Hepatocyte (in vitro differentiated cells): ENCODE measurements around the gene CALCB.

Source experiments
- EZH2 ChIP-seq: fragments of 200-600 bp; sonication (generic); IDR thresholded peaks from 2 replicates; pipeline ENCODE4 v1.6.1; 2016; ENCODE audit warnings: antibody characterized with exemption, mild to moderate bottlenecking, borderline replicate concordance
- TF ChIP-seq, protein P1 (sequence below): fragments of 200-600 bp; sonication (generic); IDR thresholded peaks from 2 replicates; pipeline ENCODE4 v1.5.1; 2016; ENCODE audit warnings: antibody characterized with exemption, mild to moderate bottlenecking; ENCODE audit not compliant: poor library complexity

DNA sequence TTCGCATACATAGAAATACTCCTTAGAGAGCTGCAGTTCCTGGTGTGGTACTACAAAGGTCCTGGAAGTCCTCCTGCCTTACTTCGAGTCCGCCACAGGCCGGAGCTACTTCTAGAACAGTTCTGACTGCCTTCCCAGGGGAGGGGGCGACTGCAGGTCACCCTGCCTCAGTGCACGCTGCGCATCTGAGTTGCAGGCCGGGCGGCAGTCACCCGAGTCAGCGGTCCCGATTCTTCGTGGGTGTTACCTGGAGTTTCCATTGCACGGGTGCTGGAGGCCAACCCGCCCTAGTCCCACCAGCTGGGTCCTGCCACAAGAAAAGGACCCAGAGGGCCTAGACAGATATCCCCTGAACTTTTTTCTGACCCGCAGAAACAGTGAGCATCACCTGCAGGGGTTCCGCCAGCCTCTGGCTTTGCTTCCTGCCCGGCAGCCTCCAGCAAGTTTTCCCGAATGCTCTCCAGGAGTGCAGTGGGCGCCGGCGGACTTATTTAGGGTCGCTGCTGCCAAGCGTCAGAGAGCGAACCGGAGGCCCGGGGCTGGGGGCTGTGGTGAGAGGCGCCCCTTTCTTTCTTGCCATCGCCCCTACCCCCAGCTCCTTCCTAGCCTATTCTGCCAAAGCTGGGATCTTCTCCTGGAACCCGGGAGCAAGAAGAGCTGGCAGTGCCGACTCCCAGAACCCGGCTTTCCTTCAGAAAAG, 1.7 kb upstream of the CALCB start:
- TF ChIP-seq, protein P1, sequence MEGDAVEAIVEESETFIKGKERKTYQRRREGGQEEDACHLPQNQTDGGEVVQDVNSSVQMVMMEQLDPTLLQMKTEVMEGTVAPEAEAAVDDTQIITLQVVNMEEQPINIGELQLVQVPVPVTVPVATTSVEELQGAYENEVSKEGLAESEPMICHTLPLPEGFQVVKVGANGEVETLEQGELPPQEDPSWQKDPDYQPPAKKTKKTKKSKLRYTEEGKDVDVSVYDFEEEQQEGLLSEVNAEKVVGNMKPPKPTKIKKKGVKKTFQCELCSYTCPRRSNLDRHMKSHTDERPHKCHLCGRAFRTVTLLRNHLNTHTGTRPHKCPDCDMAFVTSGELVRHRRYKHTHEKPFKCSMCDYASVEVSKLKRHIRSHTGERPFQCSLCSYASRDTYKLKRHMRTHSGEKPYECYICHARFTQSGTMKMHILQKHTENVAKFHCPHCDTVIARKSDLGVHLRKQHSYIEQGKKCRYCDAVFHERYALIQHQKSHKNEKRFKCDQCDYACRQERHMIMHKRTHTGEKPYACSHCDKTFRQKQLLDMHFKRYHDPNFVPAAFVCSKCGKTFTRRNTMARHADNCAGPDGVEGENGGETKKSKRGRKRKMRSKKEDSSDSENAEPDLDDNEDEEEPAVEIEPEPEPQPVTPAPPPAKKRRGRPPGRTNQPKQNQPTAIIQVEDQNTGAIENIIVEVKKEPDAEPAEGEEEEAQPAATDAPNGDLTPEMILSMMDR: no peak
- no peak for TF ChIP-seq EZH2
